HEK293 (cell line): ENCODE results near the gene CPA5.

Experiments
- PRDM10 ChIP-seq: fragments of 450-650 bp; formaldehyde crosslinking; IDR thresholded peaks from 2 replicates; pipeline ENCODE4 v1.5.1; 2016; ENCODE audit warnings: missing biosample characterization, missing genetic modification characterization
- TCF7L2 ChIP-seq: IDR thresholded peaks from 2 replicates; pipeline ENCODE4 v1.6.1; 2011; ENCODE audit warnings: low read depth, mild to moderate bottlenecking, inconsistent platforms, low read length, moderate library complexity, borderline replicate concordance
- ZFHX2 ChIP-seq: fragments of 450-650 bp; formaldehyde crosslinking; conservative IDR thresholded peaks from 2 replicates; pipeline ENCODE4 v1.5.1; 2016; ENCODE audit warnings: missing biosample characterization, missing genetic modification characterization
- ZFP3 ChIP-seq: fragments of 450-650 bp; formaldehyde crosslinking; IDR thresholded peaks from 2 replicates; pipeline ENCODE4 v1.5.1; 2016; ENCODE audit warnings: low read depth, missing biosample characterization, missing genetic modification characterization
- ZNF214 ChIP-seq: fragments of 450-650 bp; formaldehyde crosslinking; IDR thresholded peaks from 2 replicates; pipeline ENCODE4 v1.5.1; 2017; ENCODE audit warnings: missing biosample characterization, mild to moderate bottlenecking, missing genetic modification characterization, borderline replicate concordance
- ZNF24 ChIP-seq: fragments of 450-650 bp; formaldehyde crosslinking; IDR thresholded peaks from 2 replicates; pipeline ENCODE4 v1.5.1; 2016; ENCODE audit warnings: missing biosample characterization, missing genetic modification characterization
- ZNF274 ChIP-seq, 2 experiments: fragments of 200-500 bp in 1 of 2; fragments of 450-650 bp in 1 of 2; sonication (Bioruptor generic) in 1 of 2; formaldehyde crosslinking in 1 of 2; IDR thresholded peaks; 2 replicates each; pipeline versions ENCODE4 v1.5.1 to v1.6.1; 2014 to 2016; ENCODE audit warnings: borderline replicate concordance in 1 of 2, inconsistent platforms in 1 of 2, low read length in 1 of 2, missing biosample characterization in 1 of 2, missing genetic modification characterization in 1 of 2
- ZNF335 ChIP-seq: fragments of 450-650 bp; formaldehyde crosslinking; conservative IDR thresholded peaks from 2 replicates; pipeline ENCODE4 v1.5.1; 2016; ENCODE audit warnings: missing biosample characterization, missing genetic modification characterization
- ZNF670 ChIP-seq: fragments of 450-650 bp; formaldehyde crosslinking; IDR thresholded peaks from 2 replicates; pipeline ENCODE4 v1.5.1; 2016; ENCODE audit warnings: missing biosample characterization, missing genetic modification characterization, low read depth
- TF ChIP-seq, protein P1 (sequence below): fragments of 450-650 bp; formaldehyde crosslinking; IDR thresholded peaks from 2 replicates; pipeline ENCODE4 v1.5.1; 2016; ENCODE audit warnings: missing biosample characterization, missing genetic modification characterization
- TF ChIP-seq, protein P2 (sequence below): fragments of 450-650 bp; formaldehyde crosslinking; IDR thresholded peaks from 2 replicates; pipeline ENCODE4 v1.5.1; 2017; ENCODE audit warnings: missing biosample characterization, missing genetic modification characterization
- TF ChIP-seq, protein P3 (sequence below): fragments of 450-650 bp; formaldehyde crosslinking; IDR thresholded peaks from 2 replicates; pipeline ENCODE4; 2016; ENCODE audit warnings: missing biosample characterization, missing genetic modification characterization

DNA sequence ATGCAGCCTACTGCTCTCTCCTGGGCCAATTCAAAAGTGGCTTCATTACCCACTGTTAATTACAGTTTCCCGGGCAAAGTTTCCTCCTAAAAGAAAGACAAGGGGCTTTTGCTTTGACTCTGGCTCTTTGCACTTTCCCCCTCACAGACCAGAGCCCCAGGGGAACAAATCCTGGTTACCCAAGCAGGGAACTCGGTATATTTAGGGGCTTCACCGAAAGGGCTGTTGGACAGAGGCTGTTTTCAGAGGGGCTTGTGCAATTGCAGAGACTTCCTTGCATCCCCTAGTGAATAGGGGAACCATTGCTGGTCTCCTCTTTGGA is 42.7 kb downstream of the CPA5 start:
- TF ChIP-seq PRDM10 (tag by site-specific recombination): no peak
- no peak for TF ChIP-seq ZNF24
- TF ChIP-seq, protein P1, sequence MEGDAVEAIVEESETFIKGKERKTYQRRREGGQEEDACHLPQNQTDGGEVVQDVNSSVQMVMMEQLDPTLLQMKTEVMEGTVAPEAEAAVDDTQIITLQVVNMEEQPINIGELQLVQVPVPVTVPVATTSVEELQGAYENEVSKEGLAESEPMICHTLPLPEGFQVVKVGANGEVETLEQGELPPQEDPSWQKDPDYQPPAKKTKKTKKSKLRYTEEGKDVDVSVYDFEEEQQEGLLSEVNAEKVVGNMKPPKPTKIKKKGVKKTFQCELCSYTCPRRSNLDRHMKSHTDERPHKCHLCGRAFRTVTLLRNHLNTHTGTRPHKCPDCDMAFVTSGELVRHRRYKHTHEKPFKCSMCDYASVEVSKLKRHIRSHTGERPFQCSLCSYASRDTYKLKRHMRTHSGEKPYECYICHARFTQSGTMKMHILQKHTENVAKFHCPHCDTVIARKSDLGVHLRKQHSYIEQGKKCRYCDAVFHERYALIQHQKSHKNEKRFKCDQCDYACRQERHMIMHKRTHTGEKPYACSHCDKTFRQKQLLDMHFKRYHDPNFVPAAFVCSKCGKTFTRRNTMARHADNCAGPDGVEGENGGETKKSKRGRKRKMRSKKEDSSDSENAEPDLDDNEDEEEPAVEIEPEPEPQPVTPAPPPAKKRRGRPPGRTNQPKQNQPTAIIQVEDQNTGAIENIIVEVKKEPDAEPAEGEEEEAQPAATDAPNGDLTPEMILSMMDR: no peak
- no peak for TF ChIP-seq ZNF670 (tag by site-specific recombination)
- TF ChIP-seq ZNF335 (tag by site-specific recombination): no peak
- no peak for TF ChIP-seq ZNF214
- TF ChIP-seq, protein P2, sequence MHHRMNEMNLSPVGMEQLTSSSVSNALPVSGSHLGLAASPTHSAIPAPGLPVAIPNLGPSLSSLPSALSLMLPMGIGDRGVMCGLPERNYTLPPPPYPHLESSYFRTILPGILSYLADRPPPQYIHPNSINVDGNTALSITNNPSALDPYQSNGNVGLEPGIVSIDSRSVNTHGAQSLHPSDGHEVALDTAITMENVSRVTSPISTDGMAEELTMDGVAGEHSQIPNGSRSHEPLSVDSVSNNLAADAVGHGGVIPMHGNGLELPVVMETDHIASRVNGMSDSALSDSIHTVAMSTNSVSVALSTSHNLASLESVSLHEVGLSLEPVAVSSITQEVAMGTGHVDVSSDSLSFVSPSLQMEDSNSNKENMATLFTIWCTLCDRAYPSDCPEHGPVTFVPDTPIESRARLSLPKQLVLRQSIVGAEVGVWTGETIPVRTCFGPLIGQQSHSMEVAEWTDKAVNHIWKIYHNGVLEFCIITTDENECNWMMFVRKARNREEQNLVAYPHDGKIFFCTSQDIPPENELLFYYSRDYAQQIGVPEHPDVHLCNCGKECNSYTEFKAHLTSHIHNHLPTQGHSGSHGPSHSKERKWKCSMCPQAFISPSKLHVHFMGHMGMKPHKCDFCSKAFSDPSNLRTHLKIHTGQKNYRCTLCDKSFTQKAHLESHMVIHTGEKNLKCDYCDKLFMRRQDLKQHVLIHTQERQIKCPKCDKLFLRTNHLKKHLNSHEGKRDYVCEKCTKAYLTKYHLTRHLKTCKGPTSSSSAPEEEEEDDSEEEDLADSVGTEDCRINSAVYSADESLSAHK (tag by site-specific recombination): no peak
- TF ChIP-seq ZNF274 (IDR thresholded peaks at IDR 0.05; ENCODE audit: low read length): no peak
- no peak for TF ChIP-seq ZNF274 (tag by site-specific recombination; IDR thresholded peaks at IDR 0.05; ENCODE audit: borderline replicate concordance)
- TF ChIP-seq, protein P3, sequence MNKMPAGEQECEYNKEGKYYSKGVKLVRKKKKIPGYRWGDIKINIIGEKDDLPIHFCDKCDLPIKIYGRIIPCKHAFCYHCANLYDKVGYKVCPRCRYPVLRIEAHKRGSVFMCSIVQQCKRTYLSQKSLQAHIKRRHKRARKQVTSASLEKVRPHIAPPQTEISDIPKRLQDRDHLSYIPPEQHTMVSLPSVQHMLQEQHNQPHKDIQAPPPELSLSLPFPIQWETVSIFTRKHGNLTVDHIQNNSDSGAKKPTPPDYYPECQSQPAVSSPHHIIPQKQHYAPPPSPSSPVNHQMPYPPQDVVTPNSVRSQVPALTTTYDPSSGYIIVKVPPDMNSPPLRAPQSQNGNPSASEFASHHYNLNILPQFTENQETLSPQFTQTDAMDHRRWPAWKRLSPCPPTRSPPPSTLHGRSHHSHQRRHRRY (tag by site-specific recombination): no peak
- TF ChIP-seq ZFP3 (tag by site-specific recombination): no peak
- TF ChIP-seq ZFHX2 (tag by site-specific recombination): no peak
- TF ChIP-seq TCF7L2: no peak
